Naive thymus-derived CD4-positive, alpha-beta T cell (primary cell): ENCODE measurements around the gene PRR35. TPM values are rescaled to one million over a fixed set of nuclear protein-coding genes. Genes with fewer than 3 reads are reported as not detected.
A peak's percentile ranks its signal among the peaks of the same experiment; 100 is the strongest.

Experiments
- ATAC-seq: fragments of 150-1000 bp; cut with Tn5 transposase; 2 replicates; pipeline ENCODE4 v1.10.0; 2021; ENCODE audit warnings: mild to moderate bottlenecking, moderate library complexity
- CTCF ChIA-PET: fragments of 350-600 bp; sonication (Branson Sonifier 250); formaldehyde crosslinking; loops from one replicate; lab custom pipeline; 2021; ENCODE audit warnings: antibody characterized with exemption; lab: Charles Lee
- POLR2A ChIA-PET: fragments of 350-600 bp; sonication (Branson Sonifier 250); formaldehyde crosslinking; loops from one replicate; lab custom pipeline; 2021; ENCODE audit warnings: antibody characterized with exemption, inconsistent platforms; lab: Charles Lee
- DNase-seq, 9 donors: peaks; one replicate each; pipeline versions ENCODE4 v3.0.0 to v3.0.0-alpha.2; 2020 to 2022; ENCODE audit warnings: mixed read lengths in 1 of 9
- H3K27ac ChIP-seq: one replicate; pipeline ENCODE4 v1.7.0; 2013; ENCODE audit warnings: mild to moderate bottlenecking, low read depth, low read length, moderate library complexity
- H3K27me3 ChIP-seq, 2 donors: one replicate each; pipeline ENCODE4 v1.7.0; 2013; ENCODE audit warnings: low read length in 2 of 2, mild to moderate bottlenecking in 2 of 2, moderate library complexity in 2 of 2; ENCODE audit not compliant: control insufficient read depth in 2 of 2, insufficient read depth in 2 of 2
- H3K36me3 ChIP-seq, 3 experiments: 1 replicate in 2 of 3; 2 replicates in 1 of 3; pipeline ENCODE4 v1.7.0; 2013; ENCODE audit warnings: low read length in 3 of 3, mild to moderate bottlenecking in 3 of 3, moderate library complexity in 1 of 3; ENCODE audit not compliant: insufficient read depth in 3 of 3, control insufficient read depth in 2 of 3
- H3K4me1 ChIP-seq, 2 donors: one replicate each; pipeline ENCODE4 v1.7.0; 2013; ENCODE audit warnings: low read length in 2 of 2, mild to moderate bottlenecking in 2 of 2, moderate library complexity in 1 of 2; ENCODE audit not compliant: control insufficient read depth in 2 of 2, insufficient read depth in 2 of 2
- H3K4me3 ChIP-seq: 2 replicates; pipeline ENCODE4 v1.7.0; 2013; ENCODE audit warnings: mild to moderate bottlenecking, low read length
- H3K9me3 ChIP-seq, 3 experiments: 1 replicate in 2 of 3; 2 replicates in 1 of 3; pipeline ENCODE4 v1.7.0; 2013; ENCODE audit warnings: low read length in 3 of 3; ENCODE audit not compliant: control insufficient read depth in 2 of 3
- H3K27ac Mint-ChIP-seq, 9 donors: one replicate each; pipeline ENCODE4 v1.8.0; 2020 to 2022; ENCODE audit warnings: mixed read lengths in 9 of 9, mild to moderate bottlenecking in 8 of 9, moderate library complexity in 5 of 9, inconsistent platforms in 2 of 9
- H3K27me3 Mint-ChIP-seq, 5 donors: one replicate each; pipeline ENCODE4 v1.8.0; 2021 to 2022; ENCODE audit warnings: mixed read lengths in 5 of 5, mild to moderate bottlenecking in 1 of 5
- H3K36me3 Mint-ChIP-seq, 5 donors: one replicate each; pipeline ENCODE4 v1.8.0; 2020 to 2022; ENCODE audit warnings: mixed read lengths in 5 of 5, mild to moderate bottlenecking in 3 of 5, inconsistent platforms in 1 of 5
- H3K4me1 Mint-ChIP-seq, 7 donors: one replicate each; pipeline ENCODE4 v1.8.0; 2020 to 2022; ENCODE audit warnings: mixed read lengths in 7 of 7, mild to moderate bottlenecking in 3 of 7, inconsistent platforms in 1 of 7
- H3K4me3 Mint-ChIP-seq, 10 donors: one replicate each; pipeline ENCODE4 v1.8.0; 2020 to 2022; ENCODE audit warnings: mild to moderate bottlenecking in 10 of 10, mixed read lengths in 10 of 10, moderate library complexity in 6 of 10, inconsistent platforms in 2 of 10
- H3K9me3 Mint-ChIP-seq, 11 donors: one replicate each; pipeline ENCODE4 v1.8.0; 2020 to 2022; ENCODE audit warnings: mixed read lengths in 11 of 11, mild to moderate bottlenecking in 4 of 11, inconsistent platforms in 1 of 11, moderate library complexity in 1 of 11
- intact Hi-C, 2 donors: fragments of 100-400 bp; cut with micrococcal nuclease; formaldehyde crosslinking; loops; one replicate each; pipeline ENCODE4 v1.15.1; 2023
- polyA plus RNA-seq, 2 donors: library from polyadenylated mRNA; unstranded; fragments of 300-500 nt; fragmentation: Illumina TruSeq; gene quantifications; one replicate each; pipeline ENCODE4 v1.2.3, GENCODE V29; 2021
- total RNA-seq, 6 experiments: library from RNA in 5 of 6; stranded (reverse) in 5 of 6; gene quantifications; 1 replicate in 5 of 6; 2 replicates in 1 of 6; pipeline ENCODE4 v1.2.3 and lab custom pipeline; 2021 to 2026

PRR35 gene
- total and polyA plus RNA-seq, 7 experiments from 2014 or later = not detected

- ATAC-seq (no peak), DNase-seq (no peak)
- ChIA-PET CTCF (interaction anchor here (1.3 kb wide), 1 partner anchor 24 kb away, joined by 10 read pairs; no protein-coding TSS in a partner anchor), POLR2A (interaction anchor here (0.7 kb wide), 1 partner anchor 35 kb away, joined by 4 read pairs; the partner anchor contains the start of gene METTL26)
- Histone ChIP-seq H3K27me3 (no peaks in the 10 kb centered on the region), H3K9me3 (peaks cover 0 to 4% (median 0%) of the 10 kb centered on the region in 3 experiments), H3K36me3 (peaks cover 0 to 10% (median 0%) of the 10 kb centered on the region in 3 experiments), H3K27ac (no peak overlapping the region), H3K4me1 (no peaks in the 10 kb centered on the region), H3K4me3 (no peak overlapping the region)
- Mint-ChIP-seq H3K36me3 (peaks cover 0 to 14% (median 0%) of the 10 kb centered on the region in 5 donors), H3K27ac (no peak overlapping the region), H3K4me1 (peaks cover 3 to 24% (median 18%) of the 10 kb centered on the region in 7 donors), H3K9me3 (no peaks in the 10 kb centered on the region), H3K4me3 (no peak overlapping the region), H3K27me3 (no peaks in the 10 kb centered on the region)
- intact Hi-C loops = no loop called here
Observed at GRCh38 chr16:600781-601180, 40.6 kb downstream of the PRR35 start.

GRCh38 chr16:603933-604332, 43.7 kb downstream of the PRR35 start:
- ATAC-seq (no peak), DNase-seq (no peak)
- Histone ChIP-seq H3K9me3 (peaks cover 0 to 4% (median 0%) of the 10 kb centered on the region in 3 experiments), H3K27ac (no peak overlapping the region), H3K4me1 (no peaks in the 10 kb centered on the region), H3K27me3 (no peaks in the 10 kb centered on the region), H3K4me3 (no peak overlapping the region), H3K36me3 (no peaks in the 10 kb centered on the region)
- Mint-ChIP-seq H3K36me3 (peaks cover 0 to 10% (median 0%) of the 10 kb centered on the region in 5 donors), H3K4me1 (peaks cover 3 to 24% (median 17%) of the 10 kb centered on the region in 7 donors), H3K27ac (no peak overlapping the region), H3K4me3 (no peak overlapping the region), H3K9me3 (no peaks in the 10 kb centered on the region), H3K27me3 (no peaks in the 10 kb centered on the region)
- ChIA-PET CTCF (no interaction called here), POLR2A (no interaction called here)
- intact Hi-C loops = no loop called here

GRCh38 chr16:606656-607307, 46.6 kb downstream of the PRR35 start:
- no peaks in the 10 kb centered on the region for H3K9me3 Mint-ChIP-seq
- Histone ChIP-seq H3K36me3 (no peaks in the 10 kb centered on the region), H3K4me1 (no peaks in the 10 kb centered on the region), H3K27me3 (no peaks in the 10 kb centered on the region), H3K4me3 (no peak overlapping the region), H3K27ac (no peak overlapping the region), H3K9me3 (peaks cover 0 to 4% (median 0%) of the 10 kb centered on the region in 3 experiments)
- ChIA-PET POLR2A (no interaction called here), CTCF (no interaction called here)
- no peak for DNase-seq
- ATAC-seq = no peak
- H3K4me1 Mint-ChIP-seq = peaks cover 6 to 26% (median 17%) of the 10 kb centered on the region in 7 donors
- no peak overlapping the region for H3K4me3 Mint-ChIP-seq
- H3K36me3 Mint-ChIP-seq = peaks cover 0 to 5% (median 0%) of the 10 kb centered on the region in 5 donors
- H3K27me3 Mint-ChIP-seq = no peaks in the 10 kb centered on the region
- intact Hi-C loops = no loop called here
- no peak overlapping the region for H3K27ac Mint-ChIP-seq

- Mint-ChIP-seq H3K4me1 (peaks cover 6 to 21% (median 14%) of the 10 kb centered on the region in 7 donors), H3K4me3 (no peak overlapping the region), H3K9me3 (no peaks in the 10 kb centered on the region), H3K27me3 (no peaks in the 10 kb centered on the region), H3K36me3 (peaks cover 0 to 5% (median 0%) of the 10 kb centered on the region in 5 donors), H3K27ac (no peak overlapping the region)
- DNase-seq = no peak
- ChIA-PET POLR2A (no interaction called here), CTCF (no interaction called here)
- H3K27ac ChIP-seq = no peak overlapping the region
- H3K9me3 ChIP-seq = peaks cover 0 to 4% (median 0%) of the 10 kb centered on the region in 3 experiments
- no peaks in the 10 kb centered on the region for H3K27me3 ChIP-seq
- no peak overlapping the region for H3K4me3 ChIP-seq
- no peaks in the 10 kb centered on the region for H3K4me1 ChIP-seq
- no peaks in the 10 kb centered on the region for H3K36me3 ChIP-seq
- intact Hi-C loops = no loop called here
- no peak for ATAC-seq
Observed at GRCh38 chr16:608019-608418, 47.8 kb downstream of the PRR35 start.

GRCh38 chr16:609316-609715, 49.1 kb downstream of the PRR35 start:
- peaks cover 3 to 17% (median 6%) of the 10 kb centered on the region in 7 donors for H3K4me1 Mint-ChIP-seq
- ATAC-seq = no peak
- Histone ChIP-seq H3K27me3 (no peaks in the 10 kb centered on the region), H3K4me3 (no peak overlapping the region), H3K36me3 (no peaks in the 10 kb centered on the region), H3K27ac (no peak overlapping the region), H3K9me3 (peaks cover 0 to 4% (median 0%) of the 10 kb centered on the region in 3 experiments), H3K4me1 (no peaks in the 10 kb centered on the region)
- intact Hi-C loops = no loop called here
- H3K9me3 Mint-ChIP-seq = no peaks in the 10 kb centered on the region
- peak overlapping the region in 1 of 9 donors; percentile 57 for H3K27ac Mint-ChIP-seq
- no peak for DNase-seq
- H3K36me3 Mint-ChIP-seq = peaks cover 0 to 14% (median 0%) of the 10 kb centered on the region in 5 donors
- ChIA-PET POLR2A (no interaction called here), CTCF (interaction anchor here (1.3 kb wide), 1 partner anchor 9 kb away, joined by 3 read pairs; no protein-coding TSS in a partner anchor)
- no peak overlapping the region for H3K4me3 Mint-ChIP-seq
- no peaks in the 10 kb centered on the region for H3K27me3 Mint-ChIP-seq

- H3K27me3 Mint-ChIP-seq = no peaks in the 10 kb centered on the region
- H3K27ac Mint-ChIP-seq = no peak overlapping the region
- ATAC-seq (no peak), DNase-seq (no peak)
- H3K4me1 Mint-ChIP-seq = peaks cover 3 to 21% (median 8%) of the 10 kb centered on the region in 7 donors
- Histone ChIP-seq H3K9me3 (peaks cover 0 to 3% (median 0%) of the 10 kb centered on the region in 3 experiments), H3K27ac (no peak overlapping the region), H3K4me3 (no peak overlapping the region), H3K27me3 (no peaks in the 10 kb centered on the region), H3K4me1 (no peaks in the 10 kb centered on the region), H3K36me3 (peaks cover 0 to 5% (median 0%) of the 10 kb centered on the region in 3 experiments)
- intact Hi-C loops = no loop called here
- H3K36me3 Mint-ChIP-seq = peaks cover 0 to 19% (median 5%) of the 10 kb centered on the region in 5 donors
- peak overlapping the region in 1 of 10 donors; percentile 17 for H3K4me3 Mint-ChIP-seq
- H3K9me3 Mint-ChIP-seq = peaks cover 0 to 1% (median 0%) of the 10 kb centered on the region in 11 donors
- ChIA-PET CTCF (interaction anchor here (1.3 kb wide), 1 partner anchor 10 kb away, joined by 3 read pairs; no protein-coding TSS in a partner anchor), POLR2A (no interaction called here)
Observed at GRCh38 chr16:609984-610383, 49.8 kb downstream of the PRR35 start.
